Measurements from ENCODE around the gene CPD. TPM values are rescaled to one million over a fixed set of nuclear protein-coding genes. Genes with fewer than 3 reads are reported as not detected.
"Not testable (repeated sequence)": the region's sequence is repeated elsewhere in the genome, so short reads cannot be mapped to it uniquely, and the experiment has no call there.

CPD gene
- total RNA-seq, 2 donors from 2014 or later = 56.5 to 89.5 TPM

- Histone ChIP-seq H3K27me3 (no peaks in the 10 kb centered on the region), H3K36me3 (peaks cover 4% of the 10 kb centered on the region), H3K27ac (no peak overlapping the region), H3K9ac (ENCODE audit: low read depth in 2 of 2, low read length in 2 of 2) (no peak overlapping the region), H3K4me3 (no peak overlapping the region), H3K4me1 (no peaks in the 10 kb centered on the region), H3K9me3 (no peaks in the 10 kb centered on the region)
- no peak for DNase-seq
- TF ChIP-seq CTCF (IDR thresholded peaks at IDR 0.05) = no peak
- intact Hi-C loops (cut with DNase I) = no loop called here
These were observed 47.6 kb downstream of the CPD start for GRCh38 chr17:30426292-30426691.

- no peak for TF ChIP-seq CTCF (IDR thresholded peaks at IDR 0.05)
- Histone ChIP-seq H3K27ac (no peak overlapping the region), H3K27me3 (no peaks in the 10 kb centered on the region), H3K4me3 (no peak overlapping the region), H3K9me3 (no peaks in the 10 kb centered on the region), H3K4me1 (no peaks in the 10 kb centered on the region), H3K36me3 (peaks cover 4% of the 10 kb centered on the region), H3K9ac (ENCODE audit: low read depth in 2 of 2, low read length in 2 of 2) (no peak overlapping the region)
- no peak for DNase-seq
- intact Hi-C loops (cut with DNase I) = no loop called here
These were observed 48.9 kb downstream of the CPD start for GRCh38 chr17:30427611-30428010.

GRCh38 chr17:30429155-30429554 is 50.4 kb downstream of the CPD start:
- H3K9me3 ChIP-seq = no peaks in the 10 kb centered on the region
- no peak for TF ChIP-seq CTCF (IDR thresholded peaks at IDR 0.05)
- no peak overlapping the region for H3K9ac ChIP-seq (ENCODE audit: low read depth in 2 of 2, low read length in 2 of 2)
- no peaks in the 10 kb centered on the region for H3K27me3 ChIP-seq
- no peaks in the 10 kb centered on the region for H3K36me3 ChIP-seq
- no peaks in the 10 kb centered on the region for H3K4me1 ChIP-seq
- no peak for DNase-seq
- H3K27ac ChIP-seq = no peak overlapping the region
- intact Hi-C loops (cut with DNase I) = no loop called here
- H3K4me3 ChIP-seq = no peak overlapping the region

GRCh38 chr17:30433514-30433913 is 54.8 kb downstream of the CPD start:
- Histone ChIP-seq H3K4me3 (no peak overlapping the region), H3K36me3 (no peaks in the 10 kb centered on the region), H3K9me3 (no peaks in the 10 kb centered on the region), H3K27me3 (no peaks in the 10 kb centered on the region), H3K27ac (no peak overlapping the region), H3K9ac (ENCODE audit: low read depth in 2 of 2, low read length in 2 of 2) (no peak overlapping the region), H3K4me1 (no peaks in the 10 kb centered on the region)
- no peak for TF ChIP-seq CTCF (IDR thresholded peaks at IDR 0.05)
- DNase-seq = no peak
- intact Hi-C loops (cut with DNase I) = no loop called here

GRCh38 chr17:30436729-30437128 is 58.0 kb downstream of the CPD start:
- Histone ChIP-seq H3K4me1 (no peaks in the 10 kb centered on the region), H3K36me3 (no peaks in the 10 kb centered on the region), H3K9ac (ENCODE audit: low read depth in 2 of 2, low read length in 2 of 2) (no peak overlapping the region), H3K27me3 (no peaks in the 10 kb centered on the region), H3K27ac (no peak overlapping the region), H3K4me3 (no peak overlapping the region), H3K9me3 (no peaks in the 10 kb centered on the region)
- no peak for DNase-seq
- intact Hi-C loops (cut with DNase I) = no loop called here
- no peak for TF ChIP-seq CTCF (IDR thresholded peaks at IDR 0.05)

- Histone ChIP-seq H3K4me1 (no peaks in the 10 kb centered on the region), H3K36me3 (no peaks in the 10 kb centered on the region), H3K27ac (no peak overlapping the region), H3K9ac (ENCODE audit: low read depth in 2 of 2, low read length in 2 of 2) (no peak overlapping the region), H3K4me3 (no peak overlapping the region), H3K27me3 (no peaks in the 10 kb centered on the region), H3K9me3 (no peaks in the 10 kb centered on the region)
- TF ChIP-seq CTCF (IDR thresholded peaks at IDR 0.05) = no peak
- intact Hi-C loops (cut with DNase I) = no loop called here
- no peak for DNase-seq
These were observed 65.0 kb downstream of the CPD start for GRCh38 chr17:30443721-30444120.

- H3K4me1 ChIP-seq; DNase-seq; intact Hi-C loops (cut with DNase I); H3K27me3 ChIP-seq; H3K9ac ChIP-seq (ENCODE audit: low read depth in 2 of 2, low read length in 2 of 2); H3K9me3 ChIP-seq; H3K4me3 ChIP-seq; H3K27ac ChIP-seq; H3K36me3 ChIP-seq: not testable (repeated sequence)
These were observed 67.9 kb downstream of the CPD start for GRCh38 chr17:30446640-30447039.
